Activated gamma-delta T cell treated with anti-CD3 and anti-CD28 coated beads, Interleukin-2, amount 50 U/mL, for 16 hours (primary cell): Measurements from ENCODE around the gene PPP3CA.
"Not testable (repeated sequence)": the region's sequence is repeated elsewhere in the genome, so short reads cannot be mapped to it uniquely, and the experiment has no call there.

Source experiments
- DNase-seq: peaks from one replicate; pipeline ENCODE4 v3.0.0-alpha.2; 2020; ENCODE audit warnings: low read depth

The PPP3CA gene

GRCh38 chr4:101141230-101141629 is 206.1 kb downstream of the PPP3CA start:
- no peak for DNase-seq

- no peak for DNase-seq
Observed at GRCh38 chr4:101140228-101140627, 207.1 kb downstream of the PPP3CA start.

- DNase-seq = no peak
Observed at GRCh38 chr4:101136373-101137370, 210.7 kb downstream of the PPP3CA start.

GRCh38 chr4:101135371-101136010 is 211.8 kb downstream of the PPP3CA start:
- no peak for DNase-seq

- not testable (repeated sequence) for DNase-seq
Observed at GRCh38 chr4:101131058-101131457, 216.3 kb downstream of the PPP3CA start.

GRCh38 chr4:101128898-101129297 is 218.4 kb downstream of the PPP3CA start:
- not testable (repeated sequence) for DNase-seq

GRCh38 chr4:101128473-101128872 is 218.9 kb downstream of the PPP3CA start:
- no peak for DNase-seq

GRCh38 chr4:101127176-101127790 is 220.0 kb downstream of the PPP3CA start:
- no peak for DNase-seq

GRCh38 chr4:101126059-101126458 is 221.3 kb downstream of the PPP3CA start:
- DNase-seq = no peak

- no peak for DNase-seq
Observed at GRCh38 chr4:101125045-101125942, 222.0 kb downstream of the PPP3CA start.

GRCh38 chr4:101123231-101123630 is 224.1 kb downstream of the PPP3CA start:
- DNase-seq = no peak

- DNase-seq = no peak
Observed at GRCh38 chr4:101122019-101122418, 225.3 kb downstream of the PPP3CA start.

GRCh38 chr4:101119141-101119540 is 228.2 kb downstream of the PPP3CA start:
- no peak for DNase-seq

GRCh38 chr4:101118617-101119016 is 228.7 kb downstream of the PPP3CA start:
- no peak for DNase-seq

- no peak for DNase-seq
Observed at GRCh38 chr4:101115887-101116286, 231.4 kb downstream of the PPP3CA start.

- no peak for DNase-seq
Observed at GRCh38 chr4:101114936-101115372, 232.4 kb downstream of the PPP3CA start.

- DNase-seq = no peak
Observed at GRCh38 chr4:101104312-101105052, 242.8 kb downstream of the PPP3CA start.

- no peak for DNase-seq
Observed at GRCh38 chr4:101103381-101104142, 243.8 kb downstream of the PPP3CA start.

GRCh38 chr4:101102114-101102742 is 245.1 kb downstream of the PPP3CA start:
- DNase-seq = no peak

- no peak for DNase-seq
Observed at GRCh38 chr4:101101072-101101471, 246.3 kb downstream of the PPP3CA start.
